Ramos (cell line): Measurements from ENCODE around the gene FRMPD4.

Source experiments
- in situ Hi-C: fragments of 300-500 bp; cut with MboI; formaldehyde crosslinking; loops from one replicate; pipeline ENCODE4 v1.14.3; 2022; ENCODE audit warnings: low sequenced_read_pairs; ENCODE audit not compliant: unreplicated experiment

Gene FRMPD4

GRCh38 chrX:12292996-12293765 is 154.9 kb downstream of the FRMPD4 start:
- in situ Hi-C loops = no loop called here

DNA sequence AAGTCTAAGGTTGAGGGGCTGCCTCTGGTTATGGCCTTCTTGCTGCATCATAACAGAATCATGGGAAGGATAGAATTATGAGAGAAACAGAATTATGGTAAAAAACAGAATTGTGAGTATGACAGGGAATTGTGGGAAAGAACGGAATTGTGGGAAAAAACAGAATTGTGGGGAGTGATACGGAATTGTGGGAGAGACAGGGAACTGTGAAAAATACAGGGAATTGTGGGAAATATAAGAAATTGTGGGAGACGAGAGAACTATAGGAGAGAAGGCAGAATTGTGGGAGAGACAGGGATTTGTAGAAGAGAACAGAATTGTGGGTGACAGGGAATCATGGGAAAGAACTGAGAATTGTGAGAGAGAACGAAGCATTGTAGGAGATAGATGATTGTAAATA is 159.1 kb downstream of the FRMPD4 start:
- in situ Hi-C loops = no loop called here

DNA sequence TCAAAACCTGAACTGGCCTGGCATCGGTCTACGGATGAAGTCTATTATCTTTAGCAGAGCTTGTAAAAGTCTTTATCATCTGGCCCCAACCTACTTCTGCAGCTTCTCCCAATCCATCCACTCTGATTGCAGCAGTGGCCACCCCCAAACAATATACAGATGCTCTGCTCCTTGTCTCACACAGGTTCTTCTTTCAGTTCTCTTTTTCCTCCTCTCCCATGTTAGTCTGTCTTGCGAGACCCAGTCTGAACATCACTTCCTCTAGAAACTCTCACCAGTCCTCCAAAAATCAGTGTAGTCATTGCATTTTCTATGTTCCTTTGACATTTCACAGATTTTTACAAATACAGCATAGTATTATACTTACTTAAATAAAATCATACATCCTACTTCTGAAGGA is 163.0 kb downstream of the FRMPD4 start:
- in situ Hi-C loops = no loop called here

GRCh38 chrX:12304261-12304660 is 166.0 kb downstream of the FRMPD4 start:
- in situ Hi-C loops = no loop called here

DNA sequence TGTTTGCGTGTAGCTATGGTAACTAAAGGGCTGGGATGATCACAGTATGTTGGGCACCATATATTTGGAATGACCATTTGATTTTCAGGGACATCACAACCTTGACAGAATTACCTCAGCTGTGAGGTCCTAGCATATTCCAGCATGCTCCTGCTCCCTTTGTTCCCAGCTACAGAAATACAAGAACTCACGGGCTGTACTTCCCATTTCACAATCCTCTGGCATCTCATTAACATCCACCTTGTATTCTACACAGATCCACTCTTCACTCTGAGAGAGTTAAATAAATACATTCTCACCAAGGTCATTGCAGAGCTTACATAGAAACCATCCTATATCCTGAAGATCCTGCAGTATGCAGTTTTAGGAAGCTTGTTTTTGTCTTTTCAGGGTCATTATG is 169.7 kb downstream of the FRMPD4 start:
- in situ Hi-C loops = no loop called here

GRCh38 chrX:12308420-12308819 is 170.1 kb downstream of the FRMPD4 start:
- in situ Hi-C loops = no loop called here

GRCh38 chrX:12309040-12309743 is 170.9 kb downstream of the FRMPD4 start:
- in situ Hi-C loops = no loop called here

GRCh38 chrX:12309744-12310076 is 171.4 kb downstream of the FRMPD4 start:
- in situ Hi-C loops = no loop called here

GRCh38 chrX:12314651-12315050 is 176.4 kb downstream of the FRMPD4 start:
- in situ Hi-C loops = no loop called here

DNA sequence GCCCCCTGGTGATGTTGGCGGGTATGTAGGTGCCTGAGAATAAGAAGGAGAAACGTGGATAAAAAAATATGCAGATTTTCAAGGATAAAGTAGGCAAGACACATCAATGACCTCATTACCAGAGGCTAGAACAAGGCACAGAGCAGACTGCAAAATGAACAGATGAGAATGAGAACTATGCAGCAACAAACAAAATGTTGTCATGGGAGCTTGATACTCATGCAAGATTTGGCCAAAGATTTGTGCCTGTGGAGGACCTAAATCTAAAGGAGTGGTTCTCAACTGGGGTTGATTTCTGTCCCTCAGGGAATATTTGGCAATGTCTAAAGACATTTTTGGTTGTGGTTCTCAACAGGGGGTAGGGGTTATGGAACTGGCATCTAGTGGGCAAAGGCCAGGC is 177.3 kb downstream of the FRMPD4 start:
- in situ Hi-C loops = no loop called here

- in situ Hi-C loops = no loop called here
Measured at GRCh38 chrX:12319003-12319519, 180.8 kb downstream of the FRMPD4 start.

DNA sequence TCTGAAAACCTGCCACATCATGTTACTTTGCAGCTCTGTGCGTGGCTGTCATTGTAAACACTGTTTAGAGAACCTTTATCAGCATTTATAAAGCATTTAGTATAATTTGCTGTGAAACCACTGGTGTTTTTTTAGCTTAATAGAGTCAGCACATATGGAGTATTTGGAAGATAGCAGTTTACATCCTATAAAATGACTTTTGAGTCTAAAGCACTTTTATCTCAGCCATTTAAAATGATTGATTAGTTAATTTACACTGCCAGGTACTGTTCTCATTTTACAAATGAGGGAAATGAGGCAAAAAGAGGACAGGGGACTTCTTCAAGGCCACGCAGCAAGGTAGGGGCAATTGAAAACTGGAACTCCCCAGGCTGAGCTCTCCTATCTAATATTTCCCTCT is 181.7 kb downstream of the FRMPD4 start:
- in situ Hi-C loops = no loop called here

DNA sequence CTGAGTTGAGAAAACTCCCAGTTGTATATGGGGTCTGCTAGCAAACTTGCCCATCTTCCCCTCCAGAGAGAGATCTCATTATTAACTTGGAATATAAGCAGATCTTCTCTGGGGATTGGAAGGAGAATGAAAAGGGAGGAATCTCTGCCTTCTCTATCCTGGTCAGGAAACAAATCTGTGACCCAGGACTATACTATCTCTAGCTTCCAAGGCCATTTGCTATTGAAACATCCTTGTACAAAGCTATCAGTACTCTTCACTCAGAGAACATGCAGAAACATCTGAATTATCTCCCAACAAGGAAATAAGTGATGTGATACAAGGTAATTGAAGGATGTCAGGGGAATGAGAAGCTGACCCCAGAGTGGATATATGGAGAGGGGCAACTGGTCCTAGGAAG is 183.8 kb downstream of the FRMPD4 start:
- in situ Hi-C loops = no loop called here

- in situ Hi-C loops = no loop called here
Measured at GRCh38 chrX:12325171-12325570, 186.9 kb downstream of the FRMPD4 start.

DNA sequence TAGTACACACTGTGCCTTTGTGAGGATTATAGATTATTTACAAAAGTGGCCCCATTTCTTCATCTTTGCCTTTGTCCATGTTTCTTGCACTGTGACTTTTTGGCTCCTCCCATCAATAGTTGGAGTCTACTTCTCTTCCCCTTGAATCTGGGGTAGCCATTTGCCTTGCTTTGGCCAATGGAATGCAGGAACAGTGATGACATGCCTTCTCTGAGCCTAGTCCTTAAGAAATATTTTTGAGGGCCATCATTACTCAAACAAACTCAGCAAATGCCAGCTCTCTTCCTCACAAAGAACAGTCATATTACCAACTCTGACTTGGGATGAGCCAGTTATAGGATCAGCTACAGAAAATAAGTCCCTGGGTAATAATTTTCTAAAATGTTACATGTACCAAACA is 189.6 kb downstream of the FRMPD4 start:
- in situ Hi-C loops = no loop called here

- in situ Hi-C loops = no loop called here
Measured at GRCh38 chrX:12329476-12329875, 191.2 kb downstream of the FRMPD4 start.

GRCh38 chrX:12330841-12331240 is 192.6 kb downstream of the FRMPD4 start:
- in situ Hi-C loops = no loop called here

DNA sequence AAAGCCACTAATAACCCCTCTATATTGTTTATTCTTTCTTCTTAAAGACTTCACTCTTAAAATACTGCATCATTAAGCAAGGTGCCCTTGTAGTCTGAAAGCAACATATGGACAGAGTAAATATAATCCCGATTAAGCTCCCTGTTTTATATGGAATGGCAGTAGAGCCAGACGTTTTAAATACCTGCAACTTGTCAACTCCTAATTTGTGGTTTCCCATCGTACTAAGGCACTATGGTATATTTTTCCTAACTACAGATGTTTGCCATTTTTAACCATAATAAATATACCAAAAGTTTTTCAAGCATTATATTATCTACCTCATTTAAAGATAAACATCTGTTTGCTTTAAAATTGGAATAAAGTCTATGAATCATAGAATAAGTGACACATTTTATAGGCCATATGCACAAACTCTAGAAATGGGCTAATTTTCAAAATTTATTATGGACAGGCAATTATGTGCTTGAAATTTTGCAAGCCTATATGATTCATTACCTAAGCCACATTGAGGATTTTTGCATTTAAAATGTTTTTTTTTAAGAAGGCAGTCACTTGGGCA is 194.6 kb downstream of the FRMPD4 start:
- in situ Hi-C loops = no loop called here

GRCh38 chrX:12339921-12340320 is 201.6 kb downstream of the FRMPD4 start:
- in situ Hi-C loops = no loop called here

- in situ Hi-C loops = no loop called here
Measured at GRCh38 chrX:12344954-12345353, 206.7 kb downstream of the FRMPD4 start.

GRCh38 chrX:12349201-12349600 is 210.9 kb downstream of the FRMPD4 start:
- in situ Hi-C loops = no loop called here
